ENCODE data around the gene DIAPH3. TPM values are rescaled to one million over a fixed set of nuclear protein-coding genes. Genes with fewer than 3 reads are reported as not detected.
"Not testable (repeated sequence)": the region's sequence is repeated elsewhere in the genome, so short reads cannot be mapped to it uniquely, and the experiment has no call there.

Gene DIAPH3, protein sequence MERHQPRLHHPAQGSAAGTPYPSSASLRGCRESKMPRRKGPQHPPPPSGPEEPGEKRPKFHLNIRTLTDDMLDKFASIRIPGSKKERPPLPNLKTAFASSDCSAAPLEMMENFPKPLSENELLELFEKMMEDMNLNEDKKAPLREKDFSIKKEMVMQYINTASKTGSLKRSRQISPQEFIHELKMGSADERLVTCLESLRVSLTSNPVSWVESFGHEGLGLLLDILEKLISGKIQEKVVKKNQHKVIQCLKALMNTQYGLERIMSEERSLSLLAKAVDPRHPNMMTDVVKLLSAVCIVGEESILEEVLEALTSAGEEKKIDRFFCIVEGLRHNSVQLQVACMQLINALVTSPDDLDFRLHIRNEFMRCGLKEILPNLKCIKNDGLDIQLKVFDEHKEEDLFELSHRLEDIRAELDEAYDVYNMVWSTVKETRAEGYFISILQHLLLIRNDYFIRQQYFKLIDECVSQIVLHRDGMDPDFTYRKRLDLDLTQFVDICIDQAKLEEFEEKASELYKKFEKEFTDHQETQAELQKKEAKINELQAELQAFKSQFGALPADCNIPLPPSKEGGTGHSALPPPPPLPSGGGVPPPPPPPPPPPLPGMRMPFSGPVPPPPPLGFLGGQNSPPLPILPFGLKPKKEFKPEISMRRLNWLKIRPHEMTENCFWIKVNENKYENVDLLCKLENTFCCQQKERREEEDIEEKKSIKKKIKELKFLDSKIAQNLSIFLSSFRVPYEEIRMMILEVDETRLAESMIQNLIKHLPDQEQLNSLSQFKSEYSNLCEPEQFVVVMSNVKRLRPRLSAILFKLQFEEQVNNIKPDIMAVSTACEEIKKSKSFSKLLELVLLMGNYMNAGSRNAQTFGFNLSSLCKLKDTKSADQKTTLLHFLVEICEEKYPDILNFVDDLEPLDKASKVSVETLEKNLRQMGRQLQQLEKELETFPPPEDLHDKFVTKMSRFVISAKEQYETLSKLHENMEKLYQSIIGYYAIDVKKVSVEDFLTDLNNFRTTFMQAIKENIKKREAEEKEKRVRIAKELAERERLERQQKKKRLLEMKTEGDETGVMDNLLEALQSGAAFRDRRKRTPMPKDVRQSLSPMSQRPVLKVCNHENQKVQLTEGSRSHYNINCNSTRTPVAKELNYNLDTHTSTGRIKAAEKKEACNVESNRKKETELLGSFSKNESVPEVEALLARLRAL
- total RNA-seq, result under 1 TPM in 2 of 4 donors, not detected in 2; 0.10 to 0.67 TPM

GRCh38 chr13:60163478-60164233 lies at the start of gene DIAPH3:
DIAPH3 (minus strand) TSS chr13:60163928; CDS start chr13:60163766, 162 bp downstream.
- H3K27ac ChIP-seq, result peak within 1 kb of the TSS; percentile 72 to 91 (median 87)
- DNase-seq, result peak; percentile 95 to 97
- no peaks in the 10 kb centered on the region for H3K9me3 ChIP-seq
- TF ChIP-seq, protein P1, sequence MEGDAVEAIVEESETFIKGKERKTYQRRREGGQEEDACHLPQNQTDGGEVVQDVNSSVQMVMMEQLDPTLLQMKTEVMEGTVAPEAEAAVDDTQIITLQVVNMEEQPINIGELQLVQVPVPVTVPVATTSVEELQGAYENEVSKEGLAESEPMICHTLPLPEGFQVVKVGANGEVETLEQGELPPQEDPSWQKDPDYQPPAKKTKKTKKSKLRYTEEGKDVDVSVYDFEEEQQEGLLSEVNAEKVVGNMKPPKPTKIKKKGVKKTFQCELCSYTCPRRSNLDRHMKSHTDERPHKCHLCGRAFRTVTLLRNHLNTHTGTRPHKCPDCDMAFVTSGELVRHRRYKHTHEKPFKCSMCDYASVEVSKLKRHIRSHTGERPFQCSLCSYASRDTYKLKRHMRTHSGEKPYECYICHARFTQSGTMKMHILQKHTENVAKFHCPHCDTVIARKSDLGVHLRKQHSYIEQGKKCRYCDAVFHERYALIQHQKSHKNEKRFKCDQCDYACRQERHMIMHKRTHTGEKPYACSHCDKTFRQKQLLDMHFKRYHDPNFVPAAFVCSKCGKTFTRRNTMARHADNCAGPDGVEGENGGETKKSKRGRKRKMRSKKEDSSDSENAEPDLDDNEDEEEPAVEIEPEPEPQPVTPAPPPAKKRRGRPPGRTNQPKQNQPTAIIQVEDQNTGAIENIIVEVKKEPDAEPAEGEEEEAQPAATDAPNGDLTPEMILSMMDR (IDR thresholded peaks at IDR 0.05), result no peak
- TF ChIP-seq POLR2A (IDR thresholded peaks at IDR 0.05), result peak in 1 of 2 donors; percentile 92
- peaks cover 6 to 16% of the 10 kb centered on the region in 2 donors for H3K4me1 ChIP-seq
- H3K27me3 ChIP-seq, result no peaks in the 10 kb centered on the region
- H3K4me3 ChIP-seq (replicated peaks in 1 of 3), result peak within 1 kb of the TSS; percentile 30 to 53 (median 37)
- H3K36me3 ChIP-seq, result no peaks in the 10 kb centered on the region
- intact Hi-C loops (cut with DNase I), result no loop called here
- WGBS, 2 donors, result 2% methylated on average over 26 of the region's 54 CpGs; no CpG with 5 or more reads in 1 of the 2 donors

- TF ChIP-seq, protein P1 (IDR thresholded peaks at IDR 0.05), result no peak
- TF ChIP-seq POLR2A (IDR thresholded peaks at IDR 0.05), result no peak
- 74 to 81% methylated on average over 1 of the region's 1 CpG for WGBS, 2 donors
- no peaks in the 10 kb centered on the region for H3K36me3 ChIP-seq
- intact Hi-C loops (cut with DNase I), result no loop called here
- no peak for DNase-seq
- no peak overlapping the region for H3K27ac ChIP-seq
- H3K9me3 ChIP-seq, result no peaks in the 10 kb centered on the region
- no peaks in the 10 kb centered on the region for H3K27me3 ChIP-seq
- H3K4me3 ChIP-seq (replicated peaks in 1 of 3), result no peak overlapping the region
- H3K4me1 ChIP-seq, result no peaks in the 10 kb centered on the region
Observed at GRCh38 chr13:60213236-60213744, 49.6 kb upstream of the DIAPH3 start.

DNA sequence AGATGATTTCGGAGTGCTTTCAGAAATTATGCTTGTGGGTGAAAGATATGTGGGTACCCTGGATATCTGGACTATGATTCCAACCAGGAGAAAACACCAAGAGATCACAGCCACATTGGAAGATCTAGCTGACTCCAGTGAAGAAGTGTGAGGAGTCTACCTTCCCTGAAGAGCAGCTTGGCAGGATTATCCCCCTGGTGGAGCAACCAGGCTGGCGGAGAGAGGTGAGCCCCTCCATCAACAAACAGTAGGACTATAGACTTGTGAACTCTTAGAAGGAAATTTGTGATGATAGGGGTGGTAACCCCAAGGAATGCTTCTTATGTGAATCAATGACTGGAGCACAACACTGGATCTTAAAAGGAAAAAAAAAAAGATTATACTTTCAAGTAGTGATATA lies 47.8 kb upstream of the DIAPH3 start:
- Histone ChIP-seq H3K36me3 (no peaks in the 10 kb centered on the region), H3K27ac (no peak overlapping the region), H3K4me1 (no peaks in the 10 kb centered on the region), H3K4me3 (replicated peaks in 1 of 3) (no peak overlapping the region), H3K9me3 (no peaks in the 10 kb centered on the region), H3K27me3 (no peaks in the 10 kb centered on the region)
- DNase-seq, result no peak
- TF ChIP-seq, protein P1 (IDR thresholded peaks at IDR 0.05), result no peak
- TF ChIP-seq POLR2A (IDR thresholded peaks at IDR 0.05), result no peak
- intact Hi-C loops (cut with DNase I), result no loop called here
- WGBS, 2 donors, result 84% methylated on average over 2 of the region's 2 CpGs

DNA sequence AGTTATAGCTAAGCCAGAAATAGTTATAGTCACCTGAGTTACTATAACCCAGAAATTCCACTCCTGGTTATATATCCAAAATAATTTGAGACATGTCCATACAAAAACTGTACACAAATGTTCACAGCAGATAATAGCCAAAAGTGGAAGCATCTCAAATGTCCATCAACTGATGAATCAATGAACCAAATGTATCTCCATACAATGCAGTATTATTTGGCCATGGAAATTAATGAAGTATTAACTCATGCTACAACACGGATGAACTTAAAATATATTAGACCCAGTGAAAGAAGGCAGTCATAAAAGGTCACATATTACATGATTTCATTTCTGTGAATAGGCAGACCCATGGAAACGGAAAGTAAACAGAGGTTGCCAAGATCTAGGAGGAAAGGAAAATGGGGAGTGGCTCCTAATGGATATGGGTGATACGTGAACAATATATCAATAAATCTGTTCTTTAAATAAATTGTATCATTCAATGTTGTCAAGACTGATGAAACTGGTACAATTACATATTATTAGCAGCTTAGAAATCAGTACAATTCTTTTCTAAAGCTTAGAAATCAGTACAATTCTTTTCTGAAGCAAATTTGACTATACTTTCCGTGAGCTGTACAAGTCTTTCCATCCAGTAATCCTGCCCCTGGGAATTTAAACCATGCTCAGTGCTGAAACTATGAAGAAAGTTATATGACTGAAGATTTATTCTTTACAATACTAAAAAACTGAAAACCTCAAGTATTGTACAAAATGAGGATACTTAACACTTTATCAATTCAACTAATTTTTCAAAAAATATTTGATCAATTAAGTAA lies 47.0 kb upstream of the DIAPH3 start:
- Histone ChIP-seq H3K36me3 (no peaks in the 10 kb centered on the region), H3K4me3 (replicated peaks in 1 of 3) (no peak overlapping the region), H3K27me3 (no peaks in the 10 kb centered on the region), H3K9me3 (no peaks in the 10 kb centered on the region), H3K27ac (no peak overlapping the region), H3K4me1 (no peaks in the 10 kb centered on the region)
- intact Hi-C loops (cut with DNase I), result no loop called here
- no peak for DNase-seq
- WGBS, 2 donors, result 73 to 82% methylated on average over 4 of the region's 4 CpGs
- TF ChIP-seq, protein P1 (IDR thresholded peaks at IDR 0.05), result no peak
- TF ChIP-seq POLR2A (IDR thresholded peaks at IDR 0.05), result no peak

DNA sequence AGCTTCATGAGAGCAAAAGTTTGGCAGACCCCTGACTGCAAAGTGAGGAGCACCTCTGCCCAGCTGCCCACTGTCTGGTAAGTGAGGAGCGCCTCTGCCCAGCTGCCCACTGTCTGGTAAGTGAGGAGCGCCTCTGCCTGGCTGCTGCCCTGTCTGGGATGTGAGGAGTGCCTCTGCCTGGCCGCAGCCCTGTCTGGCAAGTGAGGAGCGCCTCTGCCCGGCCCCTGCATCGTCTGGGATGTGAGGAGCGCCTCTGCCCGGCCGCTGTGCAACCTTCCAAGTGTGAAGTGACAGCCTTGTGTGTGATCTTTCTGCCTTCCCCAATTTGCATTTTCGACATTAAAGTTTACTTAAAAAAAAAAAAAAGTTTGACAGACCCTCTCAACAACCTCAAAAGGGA lies 41.8 kb upstream of the DIAPH3 start:
- WGBS, 2 donors, result 80 to 90% methylated on average over 10 of the region's 10 CpGs
- H3K36me3 ChIP-seq; DNase-seq; H3K4me1 ChIP-seq; intact Hi-C loops (cut with DNase I); H3K4me3 ChIP-seq (replicated peaks in 1 of 3); H3K27ac ChIP-seq; H3K27me3 ChIP-seq; H3K9me3 ChIP-seq: not testable (repeated sequence)
